SK-N-MC (cell line): Measurements from ENCODE around the gene SRRT.

ENCODE experiments used
- DNase-seq: peaks from one replicate; pipeline ENCODE4 v3.0.0-alpha.2; 2011; ENCODE audit warnings: low read depth, low spot score
- H3K27ac ChIP-seq: fragments of 200-600 bp; sonication (generic); 2 replicates; pipeline ENCODE4 v1.5.1; 2016; ENCODE audit warnings: mixed run types
- H3K36me3 ChIP-seq: fragments of 200-600 bp; sonication (generic); 2 replicates; pipeline ENCODE4 v1.6.1; 2017; ENCODE audit warnings: antibody characterized with exemption, low read length, mixed read lengths; ENCODE audit not compliant: insufficient read depth
- H3K4me3 ChIP-seq: fragments of 200-600 bp; sonication (generic); 2 replicates; pipeline ENCODE4 v1.5.1; 2016
- H3K9ac ChIP-seq: fragments of 200-600 bp; sonication (generic); 2 replicates; pipeline ENCODE4 v1.8.0; 2017; ENCODE audit warnings: mixed run types, mixed read lengths; ENCODE audit not compliant: insufficient read length
- H3K9me3 ChIP-seq: fragments of 200-600 bp; sonication (generic); 2 replicates; pipeline ENCODE4 v1.6.1; 2017; ENCODE audit warnings: low read depth, mild to moderate bottlenecking, antibody characterized with exemption, low read length, moderate library complexity, mixed read lengths
- EZH2 ChIP-seq: fragments of 200-600 bp; sonication (generic); IDR thresholded peaks from one replicate; pipeline ENCODE4 v1.6.1; 2017; ENCODE audit warnings: antibody characterized with exemption
- FOXP2 ChIP-seq: optimal IDR thresholded peaks from 2 replicates; pipeline ENCODE3; 2011; ENCODE audit warnings: mild to moderate bottlenecking, moderate library complexity; ENCODE audit not compliant: insufficient read depth; ENCODE audit errors: extremely low read length, control extremely low read depth
- POLR2AphosphoS5 ChIP-seq: IDR thresholded peaks from 2 replicates; pipeline ENCODE4 v1.6.1; 2012; ENCODE audit warnings: mild to moderate bottlenecking, low read depth, low read length, borderline replicate concordance

Gene SRRT

GRCh38 chr7:100863406-100863950 is 11.4 kb upstream of the SRRT start:
- TF ChIP-seq FOXP2 (no peak), EZH2 (no peak), POLR2AphosphoS5 (no peak)
- no peak overlapping the region for H3K27ac ChIP-seq
- DNase-seq: no peak
- no peaks in the 10 kb centered on the region for H3K9me3 ChIP-seq
- H3K36me3 ChIP-seq: no peaks in the 10 kb centered on the region
- H3K9ac ChIP-seq: no peak overlapping the region
- H3K4me3 ChIP-seq: no peak overlapping the region

GRCh38 chr7:100864263-100864845 is 10.5 kb upstream of the SRRT start:
- H3K36me3 ChIP-seq: no peaks in the 10 kb centered on the region; the same call in 1 of the 2 replicates
- no peaks in the 10 kb centered on the region for H3K9me3 ChIP-seq
- no peak overlapping the region for H3K4me3 ChIP-seq
- no peak overlapping the region for H3K9ac ChIP-seq
- TF ChIP-seq FOXP2 (no peak), EZH2 (no peak), POLR2AphosphoS5 (no peak)
- DNase-seq: no peak
- H3K27ac ChIP-seq: peak overlapping the region; percentile 98

- Histone ChIP-seq H3K36me3 (peaks cover 7% of the 10 kb centered on the region; the same call in 1 of the 2 replicates), H3K9ac (peak overlapping the region; percentile 98), H3K4me3 (peak overlapping the region; percentile 92), H3K9me3 (no peaks in the 10 kb centered on the region), H3K27ac (peak overlapping the region; percentile 98)
- TF ChIP-seq FOXP2: no peak
- TF ChIP-seq POLR2AphosphoS5: no peak
- no peak for TF ChIP-seq EZH2
- no peak for DNase-seq
Observed at GRCh38 chr7:100865372-100865911, 9.5 kb upstream of the SRRT start.

GRCh38 chr7:100865938-100866728 is 8.8 kb upstream of the SRRT start:
- DNase-seq: no peak
- H3K27ac ChIP-seq: peak overlapping the region; percentile 98
- H3K4me3 ChIP-seq: peak overlapping the region; percentile 92
- peaks cover 14% of the 10 kb centered on the region for H3K36me3 ChIP-seq
- TF ChIP-seq EZH2: no peak
- H3K9ac ChIP-seq: peak overlapping the region; percentile 98
- H3K9me3 ChIP-seq: no peaks in the 10 kb centered on the region

GRCh38 chr7:100866729-100867039 is 8.2 kb upstream of the SRRT start:
- DNase-seq: no peak
- no peak for TF ChIP-seq EZH2
- no peak for TF ChIP-seq POLR2AphosphoS5
- TF ChIP-seq FOXP2: no peak
- peak overlapping the region; percentile 98 for H3K9ac ChIP-seq
- H3K36me3 ChIP-seq: peaks cover 19% of the 10 kb centered on the region
- H3K9me3 ChIP-seq: no peaks in the 10 kb centered on the region
- peak overlapping the region; percentile 92 for H3K4me3 ChIP-seq
- H3K27ac ChIP-seq: peak overlapping the region; percentile 98

- peak within 1 kb of the TSS; percentile 98 for H3K27ac ChIP-seq
- peaks cover 22% of the 10 kb centered on the region for H3K36me3 ChIP-seq
- H3K9ac ChIP-seq: peak within 1 kb of the TSS; percentile 98
- H3K9me3 ChIP-seq: no peaks in the 10 kb centered on the region
- DNase-seq: peak; percentile 66
- H3K4me3 ChIP-seq: peak within 1 kb of the TSS; percentile 92
- TF ChIP-seq POLR2AphosphoS5 (peak; percentile 89), FOXP2 (peak; percentile 88), EZH2 (no peak)
Observed at GRCh38 chr7:100867040-100867775, 7.7 kb upstream of the SRRT start, which contains the start of gene TRIP6. TSS of gene TRIP6 (plus strand) at chr7:100867387. CDS start at chr7:100867498, 111 bp downstream.

GRCh38 chr7:100867776-100868485 is 7.0 kb upstream of the SRRT start:
- TF ChIP-seq POLR2AphosphoS5 (no peak), FOXP2 (no peak), EZH2 (no peak)
- no peaks in the 10 kb centered on the region for H3K9me3 ChIP-seq
- peaks cover 27% of the 10 kb centered on the region for H3K36me3 ChIP-seq
- H3K27ac ChIP-seq: peak overlapping the region; percentile 98
- peak overlapping the region; percentile 98 for H3K9ac ChIP-seq
- no peak for DNase-seq
- H3K4me3 ChIP-seq: peak overlapping the region; percentile 92

GRCh38 chr7:100873599-100874299 is 1.2 kb upstream of the SRRT start:
- Histone ChIP-seq H3K9ac (peak overlapping the region; percentile 92), H3K36me3 (peaks cover 73% of the 10 kb centered on the region), H3K9me3 (no peaks in the 10 kb centered on the region), H3K27ac (peak overlapping the region; percentile 96), H3K4me3 (peak overlapping the region; percentile 90)
- no peak for TF ChIP-seq FOXP2
- no peak for TF ChIP-seq EZH2
- no peak for TF ChIP-seq POLR2AphosphoS5
- no peak for DNase-seq
